HepG2 (cell line): Measurements from ENCODE around the gene MARS1. TPM values are rescaled to one million over a fixed set of nuclear protein-coding genes. Genes with fewer than 3 reads are reported as not detected.

Experiments used
- DNMT1 ChIP-seq: sonication (generic); formaldehyde crosslinking; IDR thresholded peaks from 2 replicates; pipeline ENCODE4 v1.5.1; 2020; ENCODE audit warnings: mild to moderate bottlenecking, missing genetic modification reagents
- GMEB1 ChIP-seq: sonication (generic); formaldehyde crosslinking; IDR thresholded peaks from 2 replicates; pipeline ENCODE4 v1.5.1; 2020; ENCODE audit warnings: missing genetic modification reagents, mild to moderate bottlenecking, borderline replicate concordance
- GTF3A ChIP-seq: sonication (generic); formaldehyde crosslinking; conservative IDR thresholded peaks from 2 replicates; pipeline ENCODE4 v1.4.0; 2020; ENCODE audit warnings: mild to moderate bottlenecking, missing genetic modification reagents
- HOXA3 ChIP-seq: sonication (generic); formaldehyde crosslinking; IDR thresholded peaks from 2 replicates; pipeline ENCODE4 v1.5.0; 2020; ENCODE audit warnings: missing genetic modification reagents
- KDM5B ChIP-seq: sonication (generic); formaldehyde crosslinking; IDR thresholded peaks from 2 replicates; pipeline ENCODE4 v1.4.0; 2020; ENCODE audit warnings: missing genetic modification reagents, mild to moderate bottlenecking, borderline replicate concordance
- MAF1 ChIP-seq: sonication (generic); formaldehyde crosslinking; IDR thresholded peaks from 2 replicates; pipeline ENCODE4 v1.5.0; 2020; ENCODE audit warnings: missing genetic modification reagents, borderline replicate concordance
- MTA1 ChIP-seq: sonication (generic); formaldehyde crosslinking; IDR thresholded peaks from 2 replicates; pipeline ENCODE4 v1.4.0; 2020; ENCODE audit warnings: missing genetic modification reagents, mild to moderate bottlenecking, borderline replicate concordance
- NCOA1 ChIP-seq: sonication (generic); formaldehyde crosslinking; IDR thresholded peaks from 2 replicates; pipeline ENCODE4 v1.9.0; 2021; ENCODE audit warnings: missing genetic modification reagents
- PHF8 ChIP-seq: sonication (generic); formaldehyde crosslinking; IDR thresholded peaks from 2 replicates; pipeline ENCODE4 v1.5.0; 2020; ENCODE audit warnings: missing genetic modification reagents
- POLR2G ChIP-seq: fragments of 200-400 bp; formaldehyde crosslinking; IDR thresholded peaks from 2 replicates; pipeline ENCODE4 v1.6.1; 2018; ENCODE audit warnings: mild to moderate bottlenecking, low read depth, low read length, moderate library complexity
- RBFOX2 ChIP-seq: fragments of 200-400 bp; formaldehyde crosslinking; IDR thresholded peaks from 2 replicates; pipeline ENCODE4 v1.6.1; 2017; ENCODE audit warnings: low read depth, mild to moderate bottlenecking, low read length
- SOX13 ChIP-seq, 3 experiments: fragments of 450-650 bp in 1 of 3; sonication (generic) in 1 of 3; formaldehyde crosslinking in 1 of 3; IDR thresholded peaks in 2 of 3; conservative IDR thresholded peaks in 1 of 3; 2 replicates each; pipeline versions ENCODE4 v1.5.0 to v1.6.1; 2016 to 2020; ENCODE audit warnings: antibody characterized with exemption in 1 of 3, mild to moderate bottlenecking in 1 of 3, missing compliant biosample characterization in 1 of 3, missing genetic modification reagents in 1 of 3, moderate library complexity in 1 of 3
- TEF ChIP-seq: sonication (generic); formaldehyde crosslinking; IDR thresholded peaks from 2 replicates; pipeline ENCODE4 v1.5.0; 2020; ENCODE audit warnings: missing genetic modification reagents
- ZC3H4 ChIP-seq: sonication (generic); formaldehyde crosslinking; IDR thresholded peaks from 2 replicates; pipeline ENCODE4 v1.4.0; 2020; ENCODE audit warnings: missing genetic modification reagents, borderline replicate concordance
- ZNF367 ChIP-seq: sonication (generic); formaldehyde crosslinking; IDR thresholded peaks from 2 replicates; pipeline ENCODE4 v1.4.0; 2020; ENCODE audit warnings: missing genetic modification reagents, borderline replicate concordance
- ZNF407 ChIP-seq: sonication (generic); formaldehyde crosslinking; IDR thresholded peaks from one replicate; pipeline ENCODE4 v1.5.1; 2020; ENCODE audit warnings: mild to moderate bottlenecking, missing genetic modification reagents; ENCODE audit errors: not compliant biosample characterization
- ZNF781 ChIP-seq: sonication (generic); formaldehyde crosslinking; IDR thresholded peaks from 2 replicates; pipeline ENCODE4 v1.5.1; 2020; ENCODE audit warnings: borderline replicate concordance, mild to moderate bottlenecking, missing genetic modification reagents; ENCODE audit errors: not compliant biosample characterization
- polyA plus RNA-seq, 8 experiments: library from polyadenylated mRNA; depleted of rRNA in 3 of 8; stranded (reverse) in 7 of 8; unstranded in 1 of 8; fragments of >200 nt; fragmentation: Illumina TruSeq in 4 of 8; extraction: Trizol in 4 of 8; gene quantifications; 2 replicates each; pipeline versions ENCODE4 v1.2.1 to v1.2.3, GENCODE V29; 2011 to 2016; ENCODE audit warnings: low read depth in 4 of 8, missing spikeins in 1 of 8, mixed read lengths in 1 of 8; ENCODE audit not compliant: insufficient read depth in 1 of 8
- total RNA-seq, 5 experiments: library from RNA; depleted of rRNA; stranded (reverse); fragments of >200 nt; fragmentation: Illumina TruSeq; extraction: Trizol; gene quantifications; 2 replicates each; pipeline ENCODE4 v1.2.3, GENCODE V29; 2016; ENCODE audit warnings: low read depth in 1 of 5

The MARS1 gene
- total and polyA plus RNA-seq, 2 of the 13 experiments (the other 11 are each of a cell fraction or from before 2014, with no cell fraction given) = 115 to 181 TPM

GRCh38 chr12:57520053-57520818, 32.4 kb downstream of the MARS1 start, which contains the start of gene DDIT3 (continued):
- TF ChIP-seq MTA1 (CRISPR knock-in tag) (no peak), SOX13 (IDR thresholded peaks at IDR 0.05) (no peak), SOX13 (CRISPR knock-in tag; conservative IDR thresholded peaks at IDR 0.05 in 1 of 2, IDR thresholded peaks at IDR 0.05 in 1 of 2) (0 out of 4 replicates have a peak, but pooled peaks of 1 of the 2 experiments have one; percentile 11), ZNF407 (CRISPR knock-in tag) (no peak), KDM5B (CRISPR knock-in tag) (0 out of 2 replicates have a peak, but pooled peaks have one; percentile 40), POLR2G (peak; percentile 100), ZC3H4 (no peak), ZNF367 (CRISPR knock-in tag) (no peak; the same call in 1 of the 2 replicates), HOXA3 (CRISPR knock-in tag) (peak; percentile 34; the same call in 1 of the 2 replicates), GMEB1 (CRISPR knock-in tag) (no peak; the same call in none of the 2 replicates), MAF1 (CRISPR knock-in tag) (peak; percentile 88; the same call in 1 of the 2 replicates), PHF8 (CRISPR knock-in tag) (peak; percentile 74), DNMT1 (no peak), ZNF781 (CRISPR knock-in tag) (peak; percentile 81), RBFOX2 (peak; percentile 85), TEF (no peak; the same call in 1 of the 2 replicates), GTF3A (CRISPR knock-in tag) (no peak), NCOA1 (peak; percentile 54)
